Measurements from ENCODE around the gene MVB12B.

MVB12B gene

DNA sequence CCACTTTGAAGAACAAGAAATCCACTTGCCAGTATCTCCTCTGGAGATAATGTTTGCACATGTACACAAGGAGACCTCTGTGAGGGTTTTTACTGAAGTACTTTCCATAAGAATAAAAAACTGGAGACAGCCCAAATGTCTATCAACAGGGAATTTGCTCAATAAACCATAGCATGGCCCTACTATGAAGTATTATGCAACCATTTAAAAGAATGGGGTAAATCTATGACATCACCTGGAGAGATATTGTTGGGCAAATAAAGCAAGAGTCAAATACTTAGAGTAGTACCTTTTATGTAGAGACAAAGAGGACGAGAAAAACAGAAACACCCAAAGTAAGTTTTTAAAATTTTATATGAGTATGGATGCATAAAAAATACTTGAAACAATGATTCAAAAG lies 23.9 kb upstream of the MVB12B start:
- no peak for DNase-seq (ENCODE audit: low read depth in 4 of 4, low spot score in 1 of 4)

DNA sequence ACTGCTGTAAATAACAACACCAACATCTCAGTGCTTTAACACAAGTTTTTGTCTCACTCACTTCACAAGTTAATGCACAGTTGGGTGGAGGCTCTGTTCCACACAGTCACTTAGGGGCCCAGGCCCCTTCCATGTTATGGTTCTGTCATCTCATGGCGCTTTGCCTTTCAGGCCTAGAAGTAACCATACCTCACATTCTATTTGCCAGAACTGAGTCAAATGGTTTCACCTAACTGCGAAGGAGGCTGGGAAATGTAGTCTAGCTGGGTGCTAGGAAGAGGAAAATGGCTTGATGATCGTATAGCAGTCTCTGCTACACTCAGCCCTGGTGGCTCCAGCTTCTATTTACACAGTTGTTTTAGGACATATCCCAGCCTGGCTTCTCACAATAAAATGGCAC lies 23.1 kb upstream of the MVB12B start:
- no peak for DNase-seq (ENCODE audit: low read depth in 4 of 4, low spot score in 1 of 4)

DNA sequence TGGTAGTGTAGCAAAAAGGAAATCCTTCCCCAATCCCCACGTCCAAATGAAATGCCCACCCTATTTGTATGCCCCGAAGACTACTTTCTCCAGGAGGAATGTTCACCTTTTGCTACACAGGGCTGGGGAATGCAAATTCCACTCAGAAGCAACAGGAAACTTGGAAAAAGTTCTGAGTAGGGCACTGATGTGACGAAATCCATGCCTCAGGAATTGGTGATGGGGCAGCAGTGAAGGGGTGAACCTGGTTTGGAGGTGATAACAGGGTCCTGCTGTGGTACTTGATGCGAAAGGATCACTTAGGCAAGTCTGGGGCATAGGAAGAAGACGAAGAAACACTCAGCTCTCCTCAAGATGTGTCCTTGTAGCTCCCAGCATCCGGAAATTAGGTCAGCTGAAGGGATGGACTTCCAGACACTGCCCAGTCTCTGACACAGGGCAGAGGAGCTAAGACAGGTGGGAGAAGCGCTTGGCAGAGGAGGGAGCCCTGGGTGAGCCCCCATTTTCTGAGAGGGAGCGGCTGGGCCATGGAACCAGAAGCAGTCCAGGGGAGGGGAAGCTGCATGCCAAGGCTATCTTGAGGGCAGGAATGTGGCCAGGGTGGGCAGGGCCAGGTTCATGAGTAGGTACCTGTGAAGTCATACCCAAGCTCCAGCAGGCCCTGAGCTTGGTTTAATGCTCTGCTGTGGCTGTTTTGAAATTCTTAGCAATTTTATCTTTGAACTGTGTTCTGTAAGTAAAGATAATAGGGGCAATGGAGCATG lies 22.2 kb upstream of the MVB12B start:
- DNase-seq (ENCODE audit: low read depth in 4 of 4, low spot score in 1 of 4), result no peak

- DNase-seq (ENCODE audit: low read depth in 4 of 4, low spot score in 1 of 4), result no peak
These were observed 21.7 kb upstream of the MVB12B start for GRCh38 chr9:126304971-126305320.

- DNase-seq (ENCODE audit: low read depth in 4 of 4, low spot score in 1 of 4), result no peak
These were observed 20.5 kb upstream of the MVB12B start for GRCh38 chr9:126306071-126306647.

- DNase-seq (ENCODE audit: low read depth in 4 of 4, low spot score in 1 of 4), result no peak
These were observed 19.1 kb upstream of the MVB12B start for GRCh38 chr9:126307322-126308061.

DNA sequence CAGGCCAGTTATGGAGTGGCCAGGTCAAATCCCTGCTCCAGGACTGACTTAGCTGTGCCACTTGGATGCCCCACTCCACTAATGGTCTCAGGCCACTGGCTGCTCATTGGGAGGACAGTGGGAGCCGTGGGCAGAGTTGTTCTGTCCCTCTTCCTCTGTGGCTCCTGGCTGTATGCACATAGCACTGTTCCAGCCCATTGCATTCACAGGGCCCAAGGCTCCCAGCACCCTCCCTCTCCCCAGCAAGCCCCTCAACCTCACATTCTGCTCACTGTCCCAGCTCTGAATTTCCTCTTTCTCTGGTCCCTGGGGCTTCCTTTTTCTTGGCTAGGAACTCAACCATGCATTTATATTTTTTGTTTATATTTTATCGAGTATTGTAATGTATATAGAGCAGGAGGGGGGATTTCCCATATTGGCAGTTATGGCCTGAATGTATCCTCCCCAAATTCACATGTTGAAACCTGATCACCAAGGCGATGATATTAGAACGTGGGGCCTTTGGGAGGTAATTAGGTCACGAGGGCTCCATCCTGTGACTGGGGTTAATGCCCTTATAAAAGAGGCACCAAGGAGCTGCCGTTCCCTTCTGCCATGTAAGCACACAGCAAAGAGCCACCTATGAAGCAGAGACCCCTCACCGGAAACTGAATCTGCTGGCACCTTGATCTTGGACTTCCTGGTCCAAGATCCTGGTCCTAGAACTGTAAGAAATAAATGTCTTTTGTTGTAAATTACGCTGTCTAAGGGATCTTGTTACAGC lies 17.0 kb upstream of the MVB12B start:
- no peak for DNase-seq (ENCODE audit: low read depth in 4 of 4, low spot score in 1 of 4)

GRCh38 chr9:126312584-126313551 lies 13.8 kb upstream of the MVB12B start:
- DNase-seq (ENCODE audit: low read depth in 4 of 4, low spot score in 1 of 4), result no peak

- DNase-seq (ENCODE audit: low read depth in 4 of 4, low spot score in 1 of 4), result no peak
These were observed 10.5 kb upstream of the MVB12B start for GRCh38 chr9:126316085-126316655.

GRCh38 chr9:126317513-126317912 lies 9.1 kb upstream of the MVB12B start:
- no peak for DNase-seq (ENCODE audit: low read depth in 4 of 4, low spot score in 1 of 4)

DNA sequence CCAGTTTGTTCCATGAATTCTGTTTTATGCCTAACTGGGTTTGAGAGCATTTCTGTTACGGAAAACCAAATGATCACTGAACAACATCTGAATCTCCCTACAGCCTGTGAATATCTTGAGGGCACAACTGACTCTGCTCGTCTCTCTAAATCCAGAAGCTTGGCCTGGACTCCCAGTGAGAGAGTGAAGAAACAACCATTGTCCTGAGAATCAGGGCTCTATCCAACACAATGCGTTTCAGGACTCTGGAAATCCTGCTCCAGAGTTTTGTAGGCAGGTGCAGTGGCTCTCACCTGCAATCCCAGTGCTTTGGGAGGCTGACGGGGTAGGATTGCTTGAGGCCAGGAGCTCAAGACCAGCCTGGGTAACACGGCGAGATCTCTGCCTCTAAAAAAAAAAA lies 7.8 kb upstream of the MVB12B start:
- no peak for DNase-seq (ENCODE audit: low read depth in 4 of 4, low spot score in 1 of 4)

- no peak for DNase-seq (ENCODE audit: low read depth in 4 of 4, low spot score in 1 of 4)
These were observed 7.0 kb upstream of the MVB12B start for GRCh38 chr9:126319671-126320070.

DNA sequence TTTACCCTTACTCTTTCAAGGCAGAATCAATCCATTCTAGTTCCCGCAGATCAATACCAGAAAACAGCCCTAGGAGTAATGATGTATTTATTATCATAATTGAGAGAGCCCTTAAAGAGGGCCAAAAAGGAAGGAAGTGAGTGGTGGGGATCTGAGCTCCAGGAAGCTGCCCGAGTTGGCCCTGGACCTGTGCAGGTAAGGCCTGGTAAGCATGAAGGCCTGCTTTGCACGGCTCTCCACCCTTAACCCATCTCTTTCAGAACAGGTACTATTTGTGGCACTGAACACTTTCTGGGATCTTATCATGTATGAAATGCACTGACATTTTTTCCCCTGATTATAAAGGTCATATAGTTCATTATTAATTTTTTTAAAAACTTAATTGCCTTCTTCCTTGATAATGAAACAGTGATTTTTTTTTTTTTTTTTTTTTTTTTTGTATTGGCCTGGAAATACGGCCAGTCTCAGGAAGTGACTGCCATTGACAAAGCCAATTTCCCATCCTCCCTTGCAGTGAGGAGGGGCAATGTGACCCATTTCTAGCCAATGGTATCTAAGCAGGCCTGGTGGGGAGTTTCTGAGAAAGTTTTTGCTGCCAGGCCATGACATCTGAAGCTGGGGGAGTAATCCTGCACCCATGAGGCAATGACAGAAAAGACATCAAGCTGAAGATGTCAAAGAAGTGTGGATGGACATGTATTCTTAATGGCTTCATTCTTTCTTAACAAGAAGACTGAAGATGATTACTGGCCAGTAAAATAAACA lies 6.3 kb upstream of the MVB12B start:
- no peak for DNase-seq (ENCODE audit: low read depth in 4 of 4, low spot score in 1 of 4)

DNA sequence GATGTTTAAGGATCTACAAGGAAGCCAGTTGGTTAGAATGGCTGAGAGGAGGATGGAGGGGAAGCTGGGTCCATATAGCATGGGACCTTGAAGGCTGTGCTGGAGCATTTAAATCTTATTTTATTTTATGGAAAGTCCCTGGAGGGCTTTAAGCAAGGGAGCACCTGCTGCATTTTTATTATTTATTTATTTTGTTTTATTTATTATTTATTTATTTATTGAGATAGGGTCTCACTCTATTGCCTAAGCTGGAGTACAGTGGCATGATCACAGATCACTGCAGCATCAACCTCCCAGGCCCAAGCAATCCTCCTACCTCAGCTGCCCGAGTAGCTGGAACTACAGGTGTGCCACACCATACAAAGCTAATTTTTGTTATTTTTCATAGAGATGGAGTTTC lies 4.9 kb upstream of the MVB12B start:
- DNase-seq (ENCODE audit: low read depth in 4 of 4, low spot score in 1 of 4), result no peak

DNA sequence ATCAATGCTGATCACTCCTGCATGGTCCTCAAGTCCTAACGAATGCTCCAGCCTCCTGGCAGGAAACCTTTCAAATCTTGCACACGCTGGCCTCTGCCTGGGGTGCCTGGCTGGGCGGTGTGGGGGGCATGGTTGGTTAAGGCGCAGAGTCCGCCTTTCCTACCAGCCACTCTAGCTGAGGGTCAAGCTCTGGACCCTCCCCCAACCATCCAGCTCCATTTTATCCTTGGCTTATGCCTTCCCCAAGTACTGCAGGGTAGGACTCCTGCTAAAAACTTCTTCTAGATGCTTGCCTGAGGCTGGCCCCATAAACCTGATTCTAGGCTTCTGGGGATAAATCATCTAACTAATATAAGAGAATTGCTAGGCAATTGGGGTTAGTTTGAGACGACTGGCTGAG lies 808 bp upstream of the MVB12B start:
- DNase-seq (ENCODE audit: low read depth in 4 of 4, low spot score in 1 of 4), result no peak

DNA sequence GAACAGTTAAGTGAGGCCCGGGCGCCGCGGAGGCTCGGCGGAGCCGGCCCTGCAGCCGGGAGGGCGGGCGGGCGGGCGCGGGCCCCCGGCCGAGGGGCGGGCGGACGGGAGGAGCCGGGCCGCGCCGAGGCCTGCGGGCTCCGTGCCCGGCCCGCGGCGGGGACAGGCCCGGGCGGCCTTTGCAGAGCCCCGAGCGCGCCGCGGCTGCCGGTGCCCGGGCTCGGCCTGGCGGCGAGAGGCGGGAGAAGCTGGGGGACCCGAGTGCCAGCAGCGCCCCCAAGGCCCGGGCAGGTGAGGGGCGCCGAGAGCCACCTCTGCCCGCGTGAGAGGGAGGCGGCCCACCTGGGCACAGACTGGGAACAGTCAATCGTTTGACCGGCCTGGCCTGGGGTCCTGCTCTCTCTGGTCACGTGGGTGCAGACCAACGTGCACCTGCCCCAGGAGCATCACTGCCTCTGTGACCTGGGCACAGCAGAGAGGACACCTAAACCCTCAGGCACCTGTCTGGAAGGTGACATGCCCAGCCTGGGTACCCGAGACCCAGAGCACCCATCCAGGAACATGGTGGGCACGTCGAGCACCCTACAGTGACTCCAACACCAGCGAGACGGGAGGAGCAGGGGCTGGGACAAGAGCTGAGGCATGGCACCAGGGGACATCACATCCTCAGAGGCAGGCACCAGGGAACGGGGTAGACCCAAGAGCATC lies 531 bp downstream of the MVB12B start:
- no peak for DNase-seq (ENCODE audit: low read depth in 4 of 4, low spot score in 1 of 4)

- DNase-seq (ENCODE audit: low read depth in 4 of 4, low spot score in 1 of 4), result no peak
These were observed 1.1 kb downstream of the MVB12B start for GRCh38 chr9:126327714-126328185.

DNA sequence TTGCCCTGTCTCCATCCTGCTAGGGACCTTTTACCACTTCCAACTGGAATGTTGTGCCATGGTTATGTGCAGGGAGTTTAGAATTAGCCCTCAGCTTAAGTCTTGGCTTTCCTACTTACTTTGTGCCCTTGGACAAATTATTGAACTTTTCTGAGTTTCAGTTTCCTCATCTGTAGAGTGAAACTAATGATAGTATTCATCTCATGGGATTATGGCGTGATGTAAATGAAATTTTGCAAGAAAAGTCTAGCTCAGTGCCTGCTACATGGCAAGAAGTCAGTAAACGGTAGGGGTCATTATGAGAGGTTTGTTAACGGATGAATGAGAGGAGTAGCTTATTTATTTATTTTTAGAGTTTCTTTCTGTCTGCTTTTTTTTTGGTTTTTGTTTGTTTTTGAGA lies 1.8 kb downstream of the MVB12B start:
- no peak for DNase-seq (ENCODE audit: low read depth in 4 of 4, low spot score in 1 of 4)

Data from stimulated activated CD4-positive, alpha-beta T cell treated with anti-CD3 and anti-CD28 coated beads, Interleukin-1b, Interleukin-23, amount 100 ng/mL, for 24 hours (primary cell).